B cell (primary cell): ENCODE measurements around the gene RSBN1L.

Experiments used
- CTCF ChIP-seq: fragments of 200-600 bp; IDR thresholded peaks from one replicate; pipeline ENCODE4 v1.8.0; 2022; ENCODE audit warnings: antibody characterized with exemption, mild to moderate bottlenecking
- EZH2 ChIP-seq: IDR thresholded peaks from 2 replicates; pipeline ENCODE4 v1.6.1; 2012; ENCODE audit warnings: borderline replicate concordance, low read depth, mild to moderate bottlenecking, moderate library complexity, low read length; ENCODE audit not compliant: insufficient read depth, poor library complexity, severe bottlenecking

GRCh38 chr7:77823787-77824186 is 127.5 kb downstream of the RSBN1L start:
- TF ChIP-seq CTCF (no peak), EZH2 (no peak)
